Fibroblast of lung (primary cell): ENCODE data around the gene STAT3.

Source experiments
- EZH2 ChIP-seq: IDR thresholded peaks from 2 replicates; pipeline ENCODE4 v1.5.1; 2012; ENCODE audit warnings: low read length, control low read depth, mild to moderate bottlenecking; ENCODE audit errors: missing control alignments
- TF ChIP-seq, protein P1 (sequence below), 2 donors: IDR thresholded peaks in 1 of 2; conservative IDR thresholded peaks in 1 of 2; 1 replicate in 1 of 2; 2 replicates in 1 of 2; pipeline ENCODE4 v1.5.1; 2011 to 2012; ENCODE audit warnings: low read length in 2 of 2, control low read depth in 1 of 2, inconsistent platforms in 1 of 2, low read depth in 1 of 2, mild to moderate bottlenecking in 1 of 2

- TF ChIP-seq, protein P1, sequence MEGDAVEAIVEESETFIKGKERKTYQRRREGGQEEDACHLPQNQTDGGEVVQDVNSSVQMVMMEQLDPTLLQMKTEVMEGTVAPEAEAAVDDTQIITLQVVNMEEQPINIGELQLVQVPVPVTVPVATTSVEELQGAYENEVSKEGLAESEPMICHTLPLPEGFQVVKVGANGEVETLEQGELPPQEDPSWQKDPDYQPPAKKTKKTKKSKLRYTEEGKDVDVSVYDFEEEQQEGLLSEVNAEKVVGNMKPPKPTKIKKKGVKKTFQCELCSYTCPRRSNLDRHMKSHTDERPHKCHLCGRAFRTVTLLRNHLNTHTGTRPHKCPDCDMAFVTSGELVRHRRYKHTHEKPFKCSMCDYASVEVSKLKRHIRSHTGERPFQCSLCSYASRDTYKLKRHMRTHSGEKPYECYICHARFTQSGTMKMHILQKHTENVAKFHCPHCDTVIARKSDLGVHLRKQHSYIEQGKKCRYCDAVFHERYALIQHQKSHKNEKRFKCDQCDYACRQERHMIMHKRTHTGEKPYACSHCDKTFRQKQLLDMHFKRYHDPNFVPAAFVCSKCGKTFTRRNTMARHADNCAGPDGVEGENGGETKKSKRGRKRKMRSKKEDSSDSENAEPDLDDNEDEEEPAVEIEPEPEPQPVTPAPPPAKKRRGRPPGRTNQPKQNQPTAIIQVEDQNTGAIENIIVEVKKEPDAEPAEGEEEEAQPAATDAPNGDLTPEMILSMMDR (conservative IDR thresholded peaks at IDR 0.05 in 1 of 2, IDR thresholded peaks at IDR 0.05 in 1 of 2; ENCODE audit: low read depth in 1 of 2, low read length in 2 of 2), result no peak
- no peak for TF ChIP-seq EZH2
These were observed 66.7 kb downstream of the STAT3 start for GRCh38 chr17:42321555-42321954.
